Astrocyte of the spinal cord (primary cell): ENCODE results near the gene CPT1B.
A peak's percentile ranks its signal among the peaks of the same experiment; 100 is the strongest.
"Not testable (repeated sequence)": the region's sequence is repeated elsewhere in the genome, so short reads cannot be mapped to it uniquely, and the experiment has no call there.

Experiments used
- DNase-seq: peaks from one replicate; pipeline ENCODE4 v3.0.0; 2011; ENCODE audit warnings: low read depth, low spot score
- H3K4me3 ChIP-seq: 2 replicates; pipeline ENCODE4 v1.5.1; 2011; ENCODE audit warnings: low read depth, mild to moderate bottlenecking, low read length, moderate library complexity
- in situ Hi-C: cut with HindIII; loops from 2 replicates; pipeline ENCODE4 v1.10.0; 2017; ENCODE audit warnings: low sequenced_read_pairs
- TF ChIP-seq, protein P1 (sequence below): IDR thresholded peaks from 2 replicates; pipeline ENCODE4 v1.5.1; 2012; ENCODE audit warnings: low read depth, mild to moderate bottlenecking, low read length, inconsistent platforms

Gene CPT1B

DNA sequence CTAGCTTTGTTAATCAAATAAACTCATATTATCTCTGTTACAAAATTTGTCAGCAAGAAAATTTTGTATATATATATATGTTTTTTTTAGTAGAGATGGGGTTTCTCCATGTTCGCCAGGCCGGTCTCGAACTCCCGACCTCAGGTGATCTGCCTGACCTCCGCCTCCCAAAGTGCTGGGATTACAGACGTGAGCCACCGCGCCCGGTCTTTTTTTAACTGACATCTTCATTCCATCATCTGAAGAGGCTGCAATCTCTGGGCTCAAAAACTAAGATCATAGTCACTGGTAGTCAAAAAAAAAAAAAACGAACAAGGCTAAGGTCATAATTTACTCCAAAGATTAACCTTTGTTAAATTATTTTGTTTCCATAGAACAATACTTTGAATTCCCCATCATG is 37.8 kb downstream of the CPT1B start:
- DNase-seq, result no peak
- in situ Hi-C loops, result no loop called here
- TF ChIP-seq, protein P1, sequence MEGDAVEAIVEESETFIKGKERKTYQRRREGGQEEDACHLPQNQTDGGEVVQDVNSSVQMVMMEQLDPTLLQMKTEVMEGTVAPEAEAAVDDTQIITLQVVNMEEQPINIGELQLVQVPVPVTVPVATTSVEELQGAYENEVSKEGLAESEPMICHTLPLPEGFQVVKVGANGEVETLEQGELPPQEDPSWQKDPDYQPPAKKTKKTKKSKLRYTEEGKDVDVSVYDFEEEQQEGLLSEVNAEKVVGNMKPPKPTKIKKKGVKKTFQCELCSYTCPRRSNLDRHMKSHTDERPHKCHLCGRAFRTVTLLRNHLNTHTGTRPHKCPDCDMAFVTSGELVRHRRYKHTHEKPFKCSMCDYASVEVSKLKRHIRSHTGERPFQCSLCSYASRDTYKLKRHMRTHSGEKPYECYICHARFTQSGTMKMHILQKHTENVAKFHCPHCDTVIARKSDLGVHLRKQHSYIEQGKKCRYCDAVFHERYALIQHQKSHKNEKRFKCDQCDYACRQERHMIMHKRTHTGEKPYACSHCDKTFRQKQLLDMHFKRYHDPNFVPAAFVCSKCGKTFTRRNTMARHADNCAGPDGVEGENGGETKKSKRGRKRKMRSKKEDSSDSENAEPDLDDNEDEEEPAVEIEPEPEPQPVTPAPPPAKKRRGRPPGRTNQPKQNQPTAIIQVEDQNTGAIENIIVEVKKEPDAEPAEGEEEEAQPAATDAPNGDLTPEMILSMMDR, result no peak
- H3K4me3 ChIP-seq, result no peak overlapping the region

GRCh38 chr22:50537765-50538164 is 40.5 kb downstream of the CPT1B start:
- H3K4me3 ChIP-seq, result no peak overlapping the region
- DNase-seq, result no peak
- TF ChIP-seq, protein P1, result no peak
- in situ Hi-C loops, result no loop called here

DNA sequence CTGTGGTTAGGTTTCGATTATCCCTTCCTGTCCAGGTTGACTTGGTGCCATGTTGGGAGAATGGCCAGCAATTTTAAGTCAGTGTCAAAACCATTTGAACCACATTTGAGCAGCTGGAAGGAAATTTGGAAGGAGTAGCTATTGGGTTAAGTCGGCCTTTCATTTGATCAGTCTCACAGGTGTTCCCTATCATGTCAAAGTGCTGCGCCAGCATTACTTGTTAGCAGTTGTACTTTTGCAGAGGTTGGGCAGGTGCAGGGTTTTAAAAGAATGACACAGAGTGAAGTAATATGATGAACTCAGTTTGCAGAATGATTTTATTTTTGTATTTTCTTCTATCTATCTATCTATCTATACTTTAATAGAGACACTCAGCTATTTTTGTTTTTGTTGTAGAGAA is 42.0 kb downstream of the CPT1B start:
- no peak overlapping the region for H3K4me3 ChIP-seq
- DNase-seq, result no peak
- TF ChIP-seq, protein P1, result no peak
- in situ Hi-C loops, result no loop called here

DNA sequence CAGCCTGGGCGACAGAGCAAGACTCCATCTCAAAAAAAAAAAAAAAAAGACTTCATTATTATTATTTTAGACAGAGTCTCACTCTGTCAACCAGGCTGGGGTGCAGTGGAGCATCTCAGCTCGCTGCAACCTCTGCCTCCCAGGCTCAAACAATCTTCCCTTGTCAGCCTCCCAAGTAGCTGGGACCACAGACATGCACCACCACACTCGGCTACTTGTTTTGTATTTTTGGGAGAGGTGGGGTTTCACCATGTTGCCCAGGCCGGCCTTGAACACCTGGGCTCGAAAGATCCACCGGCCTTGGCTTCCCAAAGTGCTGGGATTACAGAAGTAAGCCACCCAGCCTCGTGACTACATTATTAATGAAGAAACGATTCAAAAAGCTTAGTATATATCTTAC is 43.1 kb downstream of the CPT1B start:
- TF ChIP-seq, protein P1, result no peak
- no peak for DNase-seq
- in situ Hi-C loops, result no loop called here
- no peak overlapping the region for H3K4me3 ChIP-seq

- DNase-seq, result peak; percentile 49
- in situ Hi-C loops, H3K4me3 ChIP-seq: not testable (repeated sequence)
Observed at GRCh38 chr22:50533856-50534711, 44.1 kb downstream of the CPT1B start.

GRCh38 chr22:50532824-50533796 is 45.1 kb downstream of the CPT1B start:
- in situ Hi-C loops, result no loop called here
- TF ChIP-seq, protein P1, result no peak
- H3K4me3 ChIP-seq, result no peak overlapping the region
- DNase-seq, result no peak
